Measurements from ENCODE around the gene ZFAND2B.
A peak's percentile ranks its signal among the peaks of the same experiment; 100 is the strongest.
"Not testable (repeated sequence)": the region's sequence is repeated elsewhere in the genome, so short reads cannot be mapped to it uniquely, and the experiment has no call there.

The ZFAND2B gene

DNA sequence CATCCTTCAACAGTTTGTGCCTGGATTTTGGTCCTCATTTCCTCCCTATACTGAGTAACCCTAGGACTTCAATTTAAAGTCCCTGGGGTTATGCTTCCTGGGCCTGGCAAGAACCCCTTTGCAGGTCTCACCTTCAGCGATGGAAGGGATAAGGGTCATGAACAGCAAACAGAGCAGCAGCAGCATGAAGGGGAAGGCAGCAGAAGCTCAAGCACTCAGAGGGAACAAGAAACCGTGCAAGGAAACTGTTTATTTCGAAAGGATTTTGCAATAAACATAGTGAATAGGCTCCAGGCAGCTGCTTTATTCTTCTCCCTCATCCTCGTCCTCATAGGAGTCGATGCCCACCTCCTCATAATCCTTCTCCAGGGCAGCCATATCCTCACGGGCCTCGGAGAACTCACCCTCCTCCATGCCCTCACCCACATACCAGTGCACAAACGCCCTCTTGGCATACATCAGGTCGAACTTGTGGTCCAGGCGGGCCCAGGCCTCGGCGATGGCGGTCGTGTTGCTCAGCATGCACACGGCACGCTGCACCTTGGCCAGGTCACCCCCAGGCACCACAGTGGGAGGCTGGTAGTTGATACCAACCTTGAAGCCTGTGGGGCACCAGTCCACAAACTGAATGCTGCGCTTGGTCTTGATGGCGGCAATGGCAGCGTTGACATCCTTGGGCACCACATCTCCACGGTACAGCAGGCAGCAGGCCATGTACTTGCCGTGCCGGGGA is 43.6 kb downstream of the ZFAND2B start:
- no peak for FAIRE-seq

DNA sequence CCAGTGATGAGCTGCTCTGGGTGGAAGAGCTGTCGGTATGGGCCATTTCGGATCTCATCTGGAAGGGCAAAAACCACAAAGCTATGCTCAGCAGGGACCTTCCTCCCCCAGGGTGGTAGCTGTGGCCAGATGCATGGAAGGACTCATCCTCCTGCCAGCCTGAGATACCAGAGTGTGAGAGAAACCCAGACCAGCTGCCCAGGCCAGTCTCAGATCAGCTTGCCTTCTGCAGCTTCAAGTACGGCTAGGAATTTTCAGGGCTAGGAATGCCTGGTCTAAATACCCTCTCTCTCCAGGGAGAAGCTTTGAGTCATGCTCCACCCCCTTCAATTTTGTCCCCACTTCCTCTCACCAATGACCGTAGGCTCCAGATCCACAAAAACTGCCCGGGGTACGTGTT is 45.1 kb downstream of the ZFAND2B start:
- FAIRE-seq (no peak), DNase-seq (ENCODE audit: low spot score) (no peak)

More for the DNA sequence above, 43.6 kb downstream of the ZFAND2B start:
- no peak for DNase-seq (ENCODE audit: low spot score)

DNA sequence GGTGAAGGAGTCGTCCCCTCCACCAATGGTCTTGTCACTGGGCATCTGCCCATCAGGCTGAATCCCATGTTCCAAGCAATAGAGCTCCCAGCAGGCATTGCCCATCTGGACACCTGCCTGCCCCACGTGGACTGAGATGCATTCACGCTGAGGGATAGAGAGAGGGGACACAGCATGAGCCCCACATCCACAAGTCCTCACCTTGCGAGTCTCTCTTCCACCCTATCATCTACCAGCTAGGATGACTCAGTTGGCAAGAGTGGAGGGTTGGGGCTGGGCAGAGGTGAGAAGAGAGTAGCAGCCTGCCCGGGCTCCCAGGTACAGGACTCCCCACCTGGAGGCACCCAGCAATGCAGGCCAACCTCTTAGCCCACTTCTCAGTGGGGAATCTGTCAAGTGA is 45.5 kb downstream of the ZFAND2B start:
- FAIRE-seq: no peak
- no peak for DNase-seq (ENCODE audit: low spot score)

DNA sequence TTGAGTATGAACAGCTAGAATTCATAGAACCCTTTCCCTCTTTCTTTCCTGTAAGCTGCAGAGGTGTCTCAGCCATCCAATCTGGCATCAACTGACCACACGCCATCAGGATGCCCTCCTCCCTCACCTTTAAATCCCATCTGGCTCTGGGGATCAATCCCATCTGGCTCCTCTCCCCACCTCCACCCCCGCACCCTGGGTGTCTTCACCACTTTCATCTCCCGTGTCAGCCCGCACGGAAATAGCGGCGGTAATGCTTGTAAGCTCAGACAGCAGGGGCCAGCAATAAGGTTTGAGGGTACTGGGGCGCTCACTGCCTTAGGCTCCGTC is 46.0 kb downstream of the ZFAND2B start:
- DNase-seq (ENCODE audit: low spot score) (no peak), FAIRE-seq (no peak)

DNA sequence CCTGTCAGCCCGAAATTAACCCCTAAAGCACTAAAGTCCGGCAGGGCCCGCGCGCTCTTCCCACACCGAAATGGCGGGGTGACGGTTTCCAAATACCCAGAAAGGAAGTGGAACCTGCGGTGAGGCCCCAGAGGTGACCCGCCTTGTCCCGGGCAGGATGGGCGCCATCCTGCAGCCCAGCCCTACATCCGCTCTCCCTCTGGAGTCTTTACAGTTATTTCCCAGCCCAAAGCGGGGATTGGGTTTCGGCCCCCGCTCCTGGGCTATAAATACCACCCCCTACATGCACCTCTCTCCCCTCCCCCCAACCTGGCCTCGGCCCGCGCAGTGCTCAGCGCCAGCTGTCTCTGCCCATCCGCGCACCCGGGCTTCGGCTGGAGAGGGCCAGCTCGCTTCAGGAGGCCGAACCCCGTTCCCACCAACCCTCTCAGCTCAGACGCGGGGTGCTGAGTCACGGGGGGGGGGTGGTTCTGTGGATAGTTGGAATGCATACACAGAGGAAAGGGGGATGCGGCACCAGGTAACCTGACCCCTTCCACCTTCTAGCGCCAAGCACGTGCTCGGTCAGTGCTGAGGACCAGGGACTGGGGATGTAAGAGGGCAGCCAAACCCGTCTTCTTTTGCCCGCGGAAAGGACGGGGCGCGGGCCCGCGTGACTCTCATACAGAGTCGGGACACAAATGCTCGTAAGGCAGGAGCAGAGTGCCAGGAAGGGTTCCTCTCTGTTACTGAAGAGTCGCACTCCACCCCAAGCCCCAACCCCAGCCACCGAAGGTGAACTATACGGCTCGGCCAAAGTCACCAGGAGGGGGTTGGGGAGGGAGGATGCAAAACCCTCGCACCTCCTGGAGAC is 46.5 kb downstream of the ZFAND2B start, which contains the start of gene TUBA4B:
Gene TUBA4B, plus strand, starts transcription at position 344 of the 853 bp plus-strand sequence. Its CDS starts 165 bp downstream, at position 509.
- FAIRE-seq (no peak), DNase-seq (ENCODE audit: low spot score) (no peak)

DNA sequence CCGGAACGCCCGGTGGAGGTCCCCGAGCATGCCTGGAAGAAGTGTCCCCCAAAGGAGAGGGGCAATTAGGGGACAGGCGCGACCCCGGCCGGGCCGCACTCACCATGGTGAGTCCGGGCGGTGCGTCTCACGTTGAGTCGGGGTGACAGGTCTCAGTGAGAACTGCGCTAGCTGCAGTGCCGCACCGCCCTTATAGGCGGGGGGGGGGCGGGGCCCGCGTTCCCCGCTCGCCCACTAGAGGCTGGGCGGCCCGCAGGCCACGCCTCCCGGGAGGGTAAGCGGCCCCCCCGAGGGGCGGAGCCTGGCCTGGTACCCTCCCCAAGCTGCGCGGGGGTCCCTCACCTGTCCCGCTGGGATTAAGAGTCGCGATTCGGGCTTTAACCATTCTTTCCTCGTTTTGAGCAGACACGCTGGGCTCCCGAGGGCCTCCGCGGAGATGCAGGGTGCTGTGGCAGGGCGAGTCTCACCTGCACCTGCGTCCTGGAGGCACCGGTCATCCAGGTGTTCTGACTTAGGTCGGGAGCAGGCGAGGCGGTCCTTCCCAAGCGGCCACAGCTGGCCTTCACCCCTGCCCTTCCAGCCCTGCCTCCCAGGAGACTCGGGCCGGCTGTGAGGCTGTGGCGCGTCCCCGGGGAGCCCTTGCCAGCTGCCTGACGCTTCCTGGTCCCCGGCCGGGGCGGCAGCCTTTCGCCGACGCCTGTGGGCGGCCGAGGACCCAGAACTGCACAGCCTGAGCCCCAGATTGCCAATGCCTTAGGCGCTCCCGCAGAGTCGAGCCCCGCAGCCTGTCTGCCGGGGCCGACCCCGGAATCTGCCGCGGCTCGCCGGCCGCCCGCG is 47.4 kb downstream of the ZFAND2B start, which contains the start of gene TUBA4A:
Gene TUBA4A, minus strand, starts transcription at position 166 of the 837 bp plus-strand sequence. Its CDS starts 60 bp downstream, at position 106.
- FAIRE-seq (no peak), DNase-seq (ENCODE audit: low spot score) (peak; percentile 95)

DNA sequence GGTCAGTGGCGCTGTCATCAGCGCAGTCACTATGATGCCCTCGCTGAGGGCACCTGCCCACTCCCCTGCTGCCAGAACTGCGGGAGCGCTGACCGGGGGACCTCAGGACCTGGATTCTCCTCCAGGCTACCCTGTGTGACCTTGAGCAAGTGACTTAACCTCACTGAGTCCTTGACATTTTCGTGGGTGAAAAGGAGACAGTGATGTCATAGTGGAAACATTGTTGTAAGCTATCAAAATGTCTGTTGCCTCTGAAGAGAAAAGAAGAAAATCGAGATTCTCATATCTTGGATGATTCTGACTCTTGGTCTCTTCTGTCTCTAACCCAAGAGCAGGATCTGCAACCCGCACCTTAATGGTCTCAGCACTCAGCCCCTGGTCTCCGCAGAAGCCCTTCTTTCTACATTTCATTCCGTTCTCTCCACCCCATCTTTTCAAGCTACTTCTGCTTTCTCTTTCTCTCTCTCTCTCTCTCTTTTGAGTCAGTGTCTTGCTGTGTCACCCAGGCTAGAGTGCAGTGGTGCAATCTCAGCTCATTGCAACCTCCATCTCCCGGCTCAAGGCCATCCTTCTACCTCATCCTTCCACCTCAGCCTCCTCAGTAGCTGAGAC is 48.1 kb downstream of the ZFAND2B start:
- no peak for DNase-seq (ENCODE audit: low spot score)
- no peak for FAIRE-seq

DNA sequence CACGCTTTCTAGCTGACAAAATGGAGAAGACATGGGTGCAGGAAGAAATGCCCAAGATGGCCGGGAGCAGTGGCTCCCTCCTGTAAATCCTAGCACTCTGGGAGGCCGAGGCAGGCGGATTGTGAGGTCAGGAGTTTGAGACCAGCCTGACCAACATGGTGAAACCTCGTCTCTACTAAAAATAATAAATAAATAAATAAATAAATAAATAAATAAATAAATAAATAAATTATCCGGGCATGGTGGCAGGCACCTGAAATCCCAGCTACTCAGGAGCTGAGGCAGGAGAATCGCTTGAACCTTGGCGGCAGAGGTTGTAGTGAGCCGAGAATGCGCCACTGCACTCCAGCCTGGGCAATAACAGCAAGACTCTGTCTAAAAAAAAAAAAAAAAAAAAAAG is 52.4 kb downstream of the ZFAND2B start:
- not testable (repeated sequence) for DNase-seq (ENCODE audit: low spot score); FAIRE-seq

All from urothelium cell line (cell line).